Keratinocyte (primary cell): ENCODE measurements around the gene BHLHA9. TPM values are rescaled to one million over a fixed set of nuclear protein-coding genes. Genes with fewer than 3 reads are reported as not detected.

ENCODE experiments used
- DNase-seq: peaks from one replicate; pipeline ENCODE4 v3.0.0-alpha.2; 2011; ENCODE audit warnings: low read depth, missing footprints, low spot score
- FAIRE-seq: peaks from 2 replicates; lab custom pipeline; 2011; peaks lifted over from hg19 to GRCh38; lab: Jason Lieb, UNC
- H2AFZ ChIP-seq: 2 replicates; pipeline ENCODE4 v1.6.0; 2012; ENCODE audit warnings: low read length, control low read depth, inconsistent platforms; ENCODE audit not compliant: control insufficient read depth
- H3K27ac ChIP-seq: 2 replicates; pipeline ENCODE4 v1.5.1; 2011; ENCODE audit warnings: low read length; ENCODE audit not compliant: control insufficient read depth, insufficient read depth
- H3K27me3 ChIP-seq: 3 replicates; pipeline ENCODE4 v1.6.0; 2011; ENCODE audit warnings: low read length; ENCODE audit not compliant: control insufficient read depth, insufficient read depth; ENCODE audit errors: extremely low read depth
- H3K36me3 ChIP-seq, 2 experiments: 2 replicates in 1 of 2; 3 replicates in 1 of 2; pipeline ENCODE4 v1.5.1; 2011; ENCODE audit warnings: low read length in 2 of 2, mild to moderate bottlenecking in 1 of 2; ENCODE audit not compliant: control insufficient read depth in 2 of 2, insufficient read depth in 2 of 2; ENCODE audit errors: extremely low read depth in 1 of 2
- H3K4me1 ChIP-seq: 3 replicates; pipeline ENCODE4 v1.5.1; 2011; ENCODE audit warnings: low read length; ENCODE audit not compliant: control insufficient read depth, insufficient read depth; ENCODE audit errors: extremely low read depth
- H3K4me2 ChIP-seq: 3 replicates; pipeline ENCODE4 v1.6.0; 2011; ENCODE audit warnings: low read depth, low read length; ENCODE audit not compliant: control insufficient read depth, insufficient read depth; ENCODE audit errors: extremely low read depth
- H3K4me3 ChIP-seq, 3 experiments: fragments of 200-600 bp in 1 of 3; sonication (generic) in 1 of 3; 2 replicates in 2 of 3; 3 replicates in 1 of 3; pipeline ENCODE4 v1.5.1; 2011 to 2016; ENCODE audit warnings: low read length in 3 of 3, mild to moderate bottlenecking in 3 of 3, control low read depth in 2 of 3, inconsistent platforms in 1 of 3, low read depth in 1 of 3, mixed read lengths in 1 of 3, mixed run types in 1 of 3, moderate library complexity in 1 of 3; ENCODE audit not compliant: control insufficient read depth in 2 of 3, insufficient read depth in 2 of 3; ENCODE audit errors: extremely low read depth in 1 of 3
- H3K79me2 ChIP-seq: 2 replicates; pipeline ENCODE4 v1.6.0; 2012; ENCODE audit warnings: low read length; ENCODE audit not compliant: control insufficient read depth, insufficient read depth
- H3K9ac ChIP-seq: 3 replicates; pipeline ENCODE4 v1.6.0; 2011; ENCODE audit warnings: low read length; ENCODE audit not compliant: control insufficient read depth, insufficient read depth; ENCODE audit errors: extremely low read depth
- H3K9me1 ChIP-seq: 3 replicates; pipeline ENCODE4 v1.6.0; 2011; ENCODE audit warnings: low read length; ENCODE audit not compliant: control insufficient read depth, insufficient read depth; ENCODE audit errors: extremely low read depth
- H3K9me3 ChIP-seq: 2 replicates; pipeline ENCODE4 v1.5.1; 2012; ENCODE audit warnings: low read depth, low read length; ENCODE audit not compliant: control insufficient read depth
- H4K20me1 ChIP-seq: 3 replicates; pipeline ENCODE4 v1.6.0; 2011; ENCODE audit warnings: low read length; ENCODE audit not compliant: control insufficient read depth, insufficient read depth; ENCODE audit errors: extremely low read depth
- EZH2 ChIP-seq: IDR thresholded peaks from one replicate; pipeline ENCODE4 v1.6.1; 2012; ENCODE audit warnings: inconsistent platforms, mild to moderate bottlenecking, low read length, moderate library complexity
- dilution Hi-C: fragments of 300-500 bp; cut with MboI; formaldehyde crosslinking; loops from one replicate; pipeline ENCODE4 v1.7.0; 2020; ENCODE audit warnings: low sequenced_read_pairs; ENCODE audit not compliant: extremely low pct_ligation_motif_present
- polyA plus RNA-seq, 5 experiments: library from polyadenylated mRNA; depleted of rRNA in 3 of 5; stranded (reverse) in 3 of 5; stranded (forward) in 1 of 5; unstranded in 1 of 5; fragments of >200 nt; gene quantifications; 1 replicate in 1 of 5; 2 replicates in 3 of 5; 3 replicates in 1 of 5; pipeline versions ENCODE4 v1.2.1 to v1.2.3, GENCODE V29; 2011 to 2012; ENCODE audit warnings: missing spikeins in 2 of 5, low read depth in 1 of 5, low replicate concordance in 1 of 5
- TF ChIP-seq, protein P1 (sequence below), 3 experiments: IDR thresholded peaks in 1 of 3; conservative IDR thresholded peaks in 1 of 3; optimal IDR thresholded peaks in 1 of 3; 2 replicates in 2 of 3; 3 replicates in 1 of 3; pipeline versions ENCODE3 to v1.5.1; 2011; ENCODE audit warnings: low read length in 3 of 3, mild to moderate bottlenecking in 3 of 3, moderate library complexity in 2 of 3, control low read depth in 1 of 3, inconsistent platforms in 1 of 3; ENCODE audit not compliant: insufficient read depth in 2 of 3; ENCODE audit errors: extremely low read depth in 1 of 3

The BHLHA9 gene
- polyA plus RNA-seq, 1 donor (not counting 4 experiments of a cell fraction or from before 2014, with no cell fraction given), result not detected

DNA sequence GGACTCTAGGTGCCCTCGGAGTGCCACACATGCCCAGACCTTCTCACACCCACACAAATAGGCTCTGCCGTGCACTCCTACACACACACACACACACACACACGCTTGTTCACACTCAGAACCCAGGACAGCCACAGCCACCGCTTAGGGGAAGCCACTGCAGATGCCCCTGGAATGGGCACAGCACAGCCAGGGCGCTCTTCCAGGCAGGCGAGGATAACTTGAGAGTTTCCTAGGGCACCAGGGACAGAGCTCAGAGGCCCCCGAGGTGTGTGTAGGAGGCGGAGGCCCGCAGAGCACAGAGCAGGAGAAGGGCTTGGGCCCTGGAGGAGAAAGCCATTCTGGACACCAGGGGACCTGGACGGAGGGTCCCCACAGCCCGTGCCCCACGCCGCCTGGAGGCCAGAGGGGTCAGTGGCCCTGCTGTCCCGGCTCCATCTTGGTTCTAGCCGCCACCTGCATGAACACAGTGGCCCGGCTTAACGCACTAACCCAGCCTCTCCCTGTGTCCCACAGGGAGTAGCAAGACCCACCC is 30.2 kb downstream of the BHLHA9 start:
- no peaks in the 10 kb centered on the region for H3K9me1 ChIP-seq
- no peak for FAIRE-seq
- H2AFZ ChIP-seq, result no peak overlapping the region
- dilution Hi-C loops, result no loop called here
- H3K36me3 ChIP-seq, result no peaks in the 10 kb centered on the region
- H3K4me1 ChIP-seq, result no peaks in the 10 kb centered on the region
- H3K9me3 ChIP-seq, result no peaks in the 10 kb centered on the region
- no peak overlapping the region for H3K4me3 ChIP-seq
- no peak overlapping the region for H3K27ac ChIP-seq
- DNase-seq, result no peak
- TF ChIP-seq, protein P1, sequence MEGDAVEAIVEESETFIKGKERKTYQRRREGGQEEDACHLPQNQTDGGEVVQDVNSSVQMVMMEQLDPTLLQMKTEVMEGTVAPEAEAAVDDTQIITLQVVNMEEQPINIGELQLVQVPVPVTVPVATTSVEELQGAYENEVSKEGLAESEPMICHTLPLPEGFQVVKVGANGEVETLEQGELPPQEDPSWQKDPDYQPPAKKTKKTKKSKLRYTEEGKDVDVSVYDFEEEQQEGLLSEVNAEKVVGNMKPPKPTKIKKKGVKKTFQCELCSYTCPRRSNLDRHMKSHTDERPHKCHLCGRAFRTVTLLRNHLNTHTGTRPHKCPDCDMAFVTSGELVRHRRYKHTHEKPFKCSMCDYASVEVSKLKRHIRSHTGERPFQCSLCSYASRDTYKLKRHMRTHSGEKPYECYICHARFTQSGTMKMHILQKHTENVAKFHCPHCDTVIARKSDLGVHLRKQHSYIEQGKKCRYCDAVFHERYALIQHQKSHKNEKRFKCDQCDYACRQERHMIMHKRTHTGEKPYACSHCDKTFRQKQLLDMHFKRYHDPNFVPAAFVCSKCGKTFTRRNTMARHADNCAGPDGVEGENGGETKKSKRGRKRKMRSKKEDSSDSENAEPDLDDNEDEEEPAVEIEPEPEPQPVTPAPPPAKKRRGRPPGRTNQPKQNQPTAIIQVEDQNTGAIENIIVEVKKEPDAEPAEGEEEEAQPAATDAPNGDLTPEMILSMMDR (optimal IDR thresholded peaks at IDR 0.05 in 1 of 3, IDR thresholded peaks at IDR 0.05 in 1 of 3, conservative IDR thresholded peaks at IDR 0.05 in 1 of 3; ENCODE audit: extremely low read depth in 1 of 3, insufficient read depth in 2 of 3, low read length in 3 of 3), result no peak
- no peak for TF ChIP-seq EZH2
- H3K79me2 ChIP-seq, result no peaks in the 10 kb centered on the region
- H4K20me1 ChIP-seq, result no peaks in the 10 kb centered on the region
- no peak overlapping the region for H3K4me2 ChIP-seq
- no peak overlapping the region for H3K9ac ChIP-seq
- peaks cover 24% of the 10 kb centered on the region for H3K27me3 ChIP-seq

DNA sequence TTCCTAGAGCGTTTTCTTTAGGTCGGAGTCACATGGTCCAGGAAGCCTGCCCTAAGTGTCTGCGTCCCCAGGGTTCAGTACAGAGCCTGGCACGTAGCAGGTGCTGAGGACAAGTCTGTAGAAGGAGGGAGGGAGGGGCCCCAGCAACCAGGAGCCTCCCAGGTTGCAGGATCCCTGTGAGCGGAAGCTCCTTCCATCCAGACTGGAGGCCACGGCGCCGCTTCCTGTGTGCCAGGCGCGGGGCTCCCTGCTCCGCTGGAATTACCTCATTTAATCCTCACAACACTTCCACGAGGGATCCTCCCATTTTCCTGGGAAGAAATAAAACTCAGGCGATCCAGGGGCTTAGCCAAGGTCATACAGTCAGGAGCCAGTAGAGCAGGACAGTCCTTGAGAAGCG is 31.3 kb downstream of the BHLHA9 start:
- Histone ChIP-seq H3K4me3 (no peak overlapping the region), H2AFZ (no peak overlapping the region), H4K20me1 (no peaks in the 10 kb centered on the region), H3K9me3 (no peaks in the 10 kb centered on the region), H3K9me1 (no peaks in the 10 kb centered on the region), H3K9ac (no peak overlapping the region), H3K27me3 (peaks cover 24% of the 10 kb centered on the region), H3K36me3 (no peaks in the 10 kb centered on the region), H3K27ac (no peak overlapping the region), H3K79me2 (no peaks in the 10 kb centered on the region), H3K4me1 (no peaks in the 10 kb centered on the region), H3K4me2 (no peak overlapping the region)
- no peak for FAIRE-seq
- dilution Hi-C loops, result no loop called here
- TF ChIP-seq, protein P1 (optimal IDR thresholded peaks at IDR 0.05 in 1 of 3, IDR thresholded peaks at IDR 0.05 in 1 of 3, conservative IDR thresholded peaks at IDR 0.05 in 1 of 3; ENCODE audit: extremely low read depth in 1 of 3, insufficient read depth in 2 of 3, low read length in 3 of 3), result no peak
- no peak for TF ChIP-seq EZH2
- DNase-seq, result no peak
